Osteocyte (in vitro differentiated cells): ENCODE measurements around the gene GSTM3. TPM values are rescaled to one million over a fixed set of nuclear protein-coding genes. Genes with fewer than 3 reads are reported as not detected.

Experiments used
- DNase-seq: peaks from one replicate; pipeline ENCODE4 v3.0.0; 2021; ENCODE audit warnings: mixed read lengths; ENCODE audit not compliant: unreplicated experiment; ENCODE audit errors: extremely low spot score
- H3K27ac Mint-ChIP-seq: one replicate; pipeline ENCODE4 v1.8.0; 2021; ENCODE audit warnings: mild to moderate bottlenecking, mixed read lengths; ENCODE audit not compliant: unreplicated experiment
- H3K27me3 Mint-ChIP-seq: one replicate; pipeline ENCODE4 v1.8.0; 2021; ENCODE audit warnings: mixed read lengths; ENCODE audit not compliant: unreplicated experiment
- H3K36me3 Mint-ChIP-seq: one replicate; pipeline ENCODE4 v1.8.0; 2021; ENCODE audit warnings: mixed read lengths; ENCODE audit not compliant: unreplicated experiment
- H3K4me1 Mint-ChIP-seq: one replicate; pipeline ENCODE4 v1.8.0; 2021; ENCODE audit warnings: mixed read lengths; ENCODE audit not compliant: unreplicated experiment
- H3K4me3 Mint-ChIP-seq: one replicate; pipeline ENCODE4 v1.8.0; 2021; ENCODE audit warnings: mild to moderate bottlenecking, moderate library complexity, mixed read lengths; ENCODE audit not compliant: unreplicated experiment
- H3K9me3 Mint-ChIP-seq: one replicate; pipeline ENCODE4 v1.8.0; 2021; ENCODE audit warnings: mixed read lengths; ENCODE audit not compliant: unreplicated experiment
- CTCF ChIP-seq: fragments of 200-600 bp; sonication (generic); IDR thresholded peaks from 2 replicates; pipeline ENCODE4 v1.5.0; 2021; ENCODE audit warnings: antibody characterized with exemption, mild to moderate bottlenecking, moderate library complexity
- total RNA-seq: library from RNA; stranded (reverse); gene quantifications from 2 replicates; pipeline ENCODE4 v1.2.1, GENCODE V29; 2021

GSTM3 gene
- total RNA-seq, 1 donor from 2014 or later = 41.4 TPM

- no peaks in the 10 kb centered on the region for H3K4me1 Mint-ChIP-seq
- no peak for TF ChIP-seq CTCF
- peaks cover 3% of the 10 kb centered on the region for H3K27me3 Mint-ChIP-seq
- H3K36me3 Mint-ChIP-seq = no peaks in the 10 kb centered on the region
- DNase-seq = peak; percentile 77
- H3K27ac Mint-ChIP-seq = no peak overlapping the region
- no peak overlapping the region for H3K4me3 Mint-ChIP-seq
- no peaks in the 10 kb centered on the region for H3K9me3 Mint-ChIP-seq
These were observed 20.6 kb upstream of the GSTM3 start for GRCh38 chr1:109761227-109762038.

- peak; percentile 74 for DNase-seq
- H3K36me3 Mint-ChIP-seq = no peaks in the 10 kb centered on the region
- peaks cover 3% of the 10 kb centered on the region for H3K27me3 Mint-ChIP-seq
- H3K4me1 Mint-ChIP-seq = no peaks in the 10 kb centered on the region
- no peaks in the 10 kb centered on the region for H3K9me3 Mint-ChIP-seq
- no peak for TF ChIP-seq CTCF
- no peak overlapping the region for H3K27ac Mint-ChIP-seq
- no peak overlapping the region for H3K4me3 Mint-ChIP-seq
These were observed 19.9 kb upstream of the GSTM3 start for GRCh38 chr1:109760581-109761226.

GRCh38 chr1:109759513-109760334 is 18.9 kb upstream of the GSTM3 start:
- H3K27ac Mint-ChIP-seq = no peak overlapping the region
- no peaks in the 10 kb centered on the region for H3K9me3 Mint-ChIP-seq
- peak; percentile 74 for DNase-seq
- no peaks in the 10 kb centered on the region for H3K4me1 Mint-ChIP-seq
- TF ChIP-seq CTCF = no peak
- no peak overlapping the region for H3K4me3 Mint-ChIP-seq
- no peaks in the 10 kb centered on the region for H3K27me3 Mint-ChIP-seq
- no peaks in the 10 kb centered on the region for H3K36me3 Mint-ChIP-seq

- no peak overlapping the region for H3K27ac Mint-ChIP-seq
- TF ChIP-seq CTCF = no peak
- H3K4me1 Mint-ChIP-seq = peaks cover 4% of the 10 kb centered on the region
- DNase-seq = peak; percentile 64
- H3K4me3 Mint-ChIP-seq = no peak overlapping the region
- no peaks in the 10 kb centered on the region for H3K9me3 Mint-ChIP-seq
- no peaks in the 10 kb centered on the region for H3K36me3 Mint-ChIP-seq
- H3K27me3 Mint-ChIP-seq = no peaks in the 10 kb centered on the region
These were observed 17.3 kb upstream of the GSTM3 start for GRCh38 chr1:109757936-109758786.
